ENCODE results near the gene IL6R. TPM values are rescaled to one million over a fixed set of nuclear protein-coding genes. Genes with fewer than 3 reads are reported as not detected.

IL6R gene
- total RNA-seq, 1 donor from 2014 or later = 2.2 TPM

DNA sequence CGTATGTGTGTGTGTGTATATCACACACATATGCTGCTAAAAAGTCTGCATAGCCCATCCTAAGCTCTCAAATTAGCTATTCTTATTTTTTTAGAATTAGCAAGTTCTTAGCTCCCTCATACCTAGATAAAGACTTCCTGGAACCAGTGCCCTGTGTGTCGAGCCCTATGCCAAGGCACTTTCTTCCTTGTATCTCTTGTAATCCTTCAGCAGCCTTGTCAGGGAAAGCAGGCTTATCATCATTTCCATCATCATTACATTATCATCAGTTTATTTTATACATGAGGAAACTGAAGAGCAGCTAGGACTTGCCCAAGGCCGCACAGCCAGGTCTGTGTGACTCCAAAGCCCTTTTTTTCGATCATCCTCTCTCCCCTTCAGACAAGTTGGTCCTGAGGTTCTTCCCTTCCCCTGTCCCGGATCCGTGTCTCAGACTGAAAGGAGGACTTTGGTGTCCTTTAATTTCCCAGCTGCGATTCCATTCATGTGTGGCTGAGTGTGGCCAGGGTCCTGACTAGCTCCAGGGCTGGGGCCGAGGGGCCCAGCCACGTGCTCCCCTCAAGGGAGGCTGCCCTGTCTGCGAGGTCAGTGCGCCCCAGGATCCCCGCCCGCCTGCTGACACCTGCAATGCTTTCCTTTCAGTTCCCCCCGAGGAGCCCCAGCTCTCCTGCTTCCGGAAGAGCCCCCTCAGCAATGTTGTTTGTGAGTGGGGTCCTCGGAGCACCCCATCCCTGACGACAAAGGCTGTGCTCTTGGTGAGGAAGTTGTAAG is 24.9 kb downstream of the IL6R start:
- H3K36me3 ChIP-seq (ENCODE audit: insufficient read depth, low read length) = no peaks in the 10 kb centered on the region
- H3K9ac ChIP-seq (ENCODE audit: low read length) = peak overlapping the region; percentile 25
- no peak overlapping the region for H3K27ac Mint-ChIP-seq (ENCODE audit: unreplicated experiment)
- H3K27ac ChIP-seq (ENCODE audit: low read depth, low read length) = no peak overlapping the region
- H3K27me3 Mint-ChIP-seq (ENCODE audit: low read depth, unreplicated experiment) = peaks cover 10% of the 10 kb centered on the region
- no peaks in the 10 kb centered on the region for H4K20me1 ChIP-seq (ENCODE audit: insufficient read depth, low read length)
- no peak overlapping the region for H3K4me3 ChIP-seq (ENCODE audit: insufficient read depth, low read depth, low read length)
- TF ChIP-seq, protein P1, sequence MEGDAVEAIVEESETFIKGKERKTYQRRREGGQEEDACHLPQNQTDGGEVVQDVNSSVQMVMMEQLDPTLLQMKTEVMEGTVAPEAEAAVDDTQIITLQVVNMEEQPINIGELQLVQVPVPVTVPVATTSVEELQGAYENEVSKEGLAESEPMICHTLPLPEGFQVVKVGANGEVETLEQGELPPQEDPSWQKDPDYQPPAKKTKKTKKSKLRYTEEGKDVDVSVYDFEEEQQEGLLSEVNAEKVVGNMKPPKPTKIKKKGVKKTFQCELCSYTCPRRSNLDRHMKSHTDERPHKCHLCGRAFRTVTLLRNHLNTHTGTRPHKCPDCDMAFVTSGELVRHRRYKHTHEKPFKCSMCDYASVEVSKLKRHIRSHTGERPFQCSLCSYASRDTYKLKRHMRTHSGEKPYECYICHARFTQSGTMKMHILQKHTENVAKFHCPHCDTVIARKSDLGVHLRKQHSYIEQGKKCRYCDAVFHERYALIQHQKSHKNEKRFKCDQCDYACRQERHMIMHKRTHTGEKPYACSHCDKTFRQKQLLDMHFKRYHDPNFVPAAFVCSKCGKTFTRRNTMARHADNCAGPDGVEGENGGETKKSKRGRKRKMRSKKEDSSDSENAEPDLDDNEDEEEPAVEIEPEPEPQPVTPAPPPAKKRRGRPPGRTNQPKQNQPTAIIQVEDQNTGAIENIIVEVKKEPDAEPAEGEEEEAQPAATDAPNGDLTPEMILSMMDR (IDR thresholded peaks at IDR 0.05; ENCODE audit: insufficient read depth, low read depth, low read length) = no peak
- no peak for TF ChIP-seq EZH2 (IDR thresholded peaks at IDR 0.05; ENCODE audit: insufficient read depth, low read length)
- H3K4me3 Mint-ChIP-seq (ENCODE audit: unreplicated experiment) = no peak overlapping the region
- peaks cover 11% of the 10 kb centered on the region for H3K4me1 Mint-ChIP-seq (ENCODE audit: low read depth, unreplicated experiment)
- H3K4me2 ChIP-seq (ENCODE audit: low read length) = no peak overlapping the region
- no peak for FAIRE-seq
- no peaks in the 10 kb centered on the region for H3K79me2 ChIP-seq (ENCODE audit: insufficient read depth, low read length)
- H3K9me3 ChIP-seq (ENCODE audit: insufficient read depth, low read depth, low read length) = no peaks in the 10 kb centered on the region
- no peak for DNase-seq (ENCODE audit: low read depth)
- peaks cover 26% of the 10 kb centered on the region for H3K4me1 ChIP-seq (ENCODE audit: insufficient read depth, low read length)
- no peak overlapping the region for H2AFZ ChIP-seq (ENCODE audit: low read depth, low read length)
- peaks cover 3% of the 10 kb centered on the region for H3K36me3 Mint-ChIP-seq (ENCODE audit: low read depth, unreplicated experiment)
- H3K9me3 Mint-ChIP-seq (ENCODE audit: unreplicated experiment) = peaks cover 2% of the 10 kb centered on the region
- H3K27me3 ChIP-seq (ENCODE audit: insufficient read depth, low read length) = peaks cover 13% of the 10 kb centered on the region

DNA sequence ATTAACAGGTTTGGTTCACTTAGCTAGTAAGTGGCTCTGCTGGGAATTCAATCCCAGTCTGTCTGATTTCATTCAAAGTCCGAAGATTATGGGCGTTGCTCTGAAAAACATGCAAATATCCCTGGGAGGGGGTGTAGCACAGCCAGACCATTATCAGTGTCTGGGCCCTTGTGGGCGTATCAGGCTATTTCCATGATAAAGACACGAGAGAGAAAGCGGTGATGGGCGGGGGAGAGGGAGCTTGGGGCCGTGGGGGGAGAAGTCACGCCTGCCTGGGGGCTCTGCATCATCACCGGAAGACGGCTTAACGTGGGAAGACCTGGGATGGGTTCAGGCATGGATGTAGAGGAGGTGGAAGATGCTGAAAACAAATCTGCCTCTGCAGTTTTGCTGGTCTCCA is 25.8 kb downstream of the IL6R start:
- H2AFZ ChIP-seq (ENCODE audit: low read depth, low read length) = no peak overlapping the region
- H3K27me3 Mint-ChIP-seq (ENCODE audit: low read depth, unreplicated experiment) = peaks cover 10% of the 10 kb centered on the region

More for the DNA sequence above, 25.8 kb downstream of the IL6R start:
- Histone ChIP-seq H3K36me3 (ENCODE audit: insufficient read depth, low read length) (no peaks in the 10 kb centered on the region), H3K4me3 (ENCODE audit: insufficient read depth, low read depth, low read length) (no peak overlapping the region), H3K4me2 (ENCODE audit: low read length) (peak overlapping the region; percentile 46), H3K27ac (ENCODE audit: low read depth, low read length) (peak overlapping the region; percentile 63), H3K27me3 (ENCODE audit: insufficient read depth, low read length) (peaks cover 13% of the 10 kb centered on the region), H3K9ac (ENCODE audit: low read length) (peak overlapping the region; percentile 25), H3K79me2 (ENCODE audit: insufficient read depth, low read length) (no peaks in the 10 kb centered on the region), H3K9me3 (ENCODE audit: insufficient read depth, low read depth, low read length) (no peaks in the 10 kb centered on the region), H4K20me1 (ENCODE audit: insufficient read depth, low read length) (no peaks in the 10 kb centered on the region), H3K4me1 (ENCODE audit: insufficient read depth, low read length) (peaks cover 26% of the 10 kb centered on the region)
- Mint-ChIP-seq H3K4me1 (ENCODE audit: low read depth, unreplicated experiment) (peaks cover 11% of the 10 kb centered on the region), H3K27ac (ENCODE audit: unreplicated experiment) (no peak overlapping the region), H3K4me3 (ENCODE audit: unreplicated experiment) (no peak overlapping the region), H3K36me3 (ENCODE audit: low read depth, unreplicated experiment) (peaks cover 3% of the 10 kb centered on the region), H3K9me3 (ENCODE audit: unreplicated experiment) (peaks cover 2% of the 10 kb centered on the region)
- DNase-seq (ENCODE audit: low read depth) = peak; percentile 18
- no peak for FAIRE-seq
- TF ChIP-seq, protein P1 (IDR thresholded peaks at IDR 0.05; ENCODE audit: insufficient read depth, low read depth, low read length) = no peak
- TF ChIP-seq EZH2 (IDR thresholded peaks at IDR 0.05; ENCODE audit: insufficient read depth, low read length) = no peak

Measured in astrocyte (in vitro differentiated cells and primary cell).